GM19023 (cell line): Measurements from ENCODE around the gene SLC22A23.
"Not testable (repeated sequence)": the region's sequence is repeated elsewhere in the genome, so short reads cannot be mapped to it uniquely, and the experiment has no call there.

ENCODE experiments used
- ATAC-seq: cut with Tn5 transposase; IDR thresholded peaks from one replicate; pipeline ENCODE4 v1.9.1; 2021; ENCODE audit warnings: mild to moderate bottlenecking, moderate library complexity; ENCODE audit not compliant: unreplicated experiment

SLC22A23 gene

GRCh38 chr6:3389390-3390167 is 67.3 kb downstream of the SLC22A23 start:
- ATAC-seq, result no peak

- no peak for ATAC-seq
Observed at GRCh38 chr6:3388786-3389185, 68.1 kb downstream of the SLC22A23 start.

- no peak for ATAC-seq
Observed at GRCh38 chr6:3386374-3386857, 70.4 kb downstream of the SLC22A23 start.

GRCh38 chr6:3385660-3386151 is 71.1 kb downstream of the SLC22A23 start:
- ATAC-seq, result no peak

GRCh38 chr6:3385181-3385580 is 71.7 kb downstream of the SLC22A23 start:
- not testable (repeated sequence) for ATAC-seq

- no peak for ATAC-seq
Observed at GRCh38 chr6:3384241-3385143, 72.4 kb downstream of the SLC22A23 start.

GRCh38 chr6:3383525-3383924 is 73.3 kb downstream of the SLC22A23 start:
- no peak for ATAC-seq

- no peak for ATAC-seq
Observed at GRCh38 chr6:3382326-3383279, 74.2 kb downstream of the SLC22A23 start.

GRCh38 chr6:3381233-3381921 is 75.5 kb downstream of the SLC22A23 start:
- no peak for ATAC-seq

GRCh38 chr6:3380344-3381232 is 76.3 kb downstream of the SLC22A23 start:
- ATAC-seq, result no peak

- ATAC-seq, result no peak
Observed at GRCh38 chr6:3379482-3380060, 77.3 kb downstream of the SLC22A23 start.

- ATAC-seq, result not testable (repeated sequence)
Observed at GRCh38 chr6:3378808-3379207, 78.0 kb downstream of the SLC22A23 start.

GRCh38 chr6:3378398-3378782 is 78.5 kb downstream of the SLC22A23 start:
- ATAC-seq, result not testable (repeated sequence)

GRCh38 chr6:3377536-3378397 is 79.1 kb downstream of the SLC22A23 start:
- ATAC-seq, result no peak

- no peak for ATAC-seq
Observed at GRCh38 chr6:3376893-3377535, 79.8 kb downstream of the SLC22A23 start.

- ATAC-seq, result no peak
Observed at GRCh38 chr6:3376064-3376463, 80.8 kb downstream of the SLC22A23 start.

GRCh38 chr6:3373597-3374203 is 83.2 kb downstream of the SLC22A23 start:
- no peak for ATAC-seq
